WTC11 (cell line): ENCODE results near the gene LRMDA. TPM values are rescaled to one million over a fixed set of nuclear protein-coding genes. Genes with fewer than 3 reads are reported as not detected.
A peak's percentile ranks its signal among the peaks of the same experiment; 100 is the strongest.

ENCODE experiments used
- ATAC-seq: fragments of 200-7000 bp; cut with Tn5 transposase; 2 replicates; pipeline ENCODE4 v1.10.0; 2021; ENCODE audit warnings: mild to moderate bottlenecking, moderate library complexity
- CTCF ChIA-PET: fragments of 300-600 bp; sonication (Branson Sonifier 250); formaldehyde crosslinking; loops from one replicate; lab custom pipeline; 2021; ENCODE audit warnings: antibody characterized with exemption; lab: Charles Lee
- POLR2A ChIA-PET: fragments of 350-600 bp; sonication (Branson Sonifier 250); formaldehyde crosslinking; loops from one replicate; lab custom pipeline; 2021; ENCODE audit warnings: antibody characterized with exemption; lab: Charles Lee
- DNase-seq: peaks from one replicate; pipeline ENCODE4 v3.0.0; 2021; ENCODE audit warnings: low spot score
- H3K27ac Mint-ChIP-seq: 2 replicates; pipeline ENCODE4 v1.8.0; 2021; ENCODE audit warnings: mixed read lengths
- H3K27me3 Mint-ChIP-seq: 2 replicates; pipeline ENCODE4 v1.8.0; 2021; ENCODE audit warnings: low read depth, mild to moderate bottlenecking, moderate library complexity, mixed read lengths
- H3K36me3 Mint-ChIP-seq: 2 replicates; pipeline ENCODE4 v1.8.0; 2021; ENCODE audit warnings: mixed read lengths
- H3K4me1 Mint-ChIP-seq: 2 replicates; pipeline ENCODE4 v1.8.0; 2022; ENCODE audit warnings: mixed read lengths
- H3K4me3 Mint-ChIP-seq: 2 replicates; pipeline ENCODE4 v1.8.0; 2021; ENCODE audit warnings: mild to moderate bottlenecking, moderate library complexity, mixed read lengths
- H3K9me3 Mint-ChIP-seq: 2 replicates; pipeline ENCODE4 v1.8.0; 2021; ENCODE audit warnings: mixed read lengths
- AR ChIP-seq: fragments of 250-450 bp; sonication (Bioruptor Pico); IDR thresholded peaks from 2 replicates; pipeline ENCODE4 v1.9.0; 2021; ENCODE audit warnings: mild to moderate bottlenecking
- CDX4 ChIP-seq: fragments of 250-450 bp; sonication (Bioruptor Pico); IDR thresholded peaks from 2 replicates; pipeline ENCODE4 v1.9.0; 2021; ENCODE audit warnings: moderate library complexity, mild to moderate bottlenecking, inconsistent platforms, borderline replicate concordance
- E2F1 ChIP-seq: sonication (generic); formaldehyde crosslinking; IDR thresholded peaks from 2 replicates; pipeline ENCODE4 v1.8.0; 2022; ENCODE audit warnings: mild to moderate bottlenecking, missing genetic modification reagents
- ESRRA ChIP-seq: sonication (generic); formaldehyde crosslinking; IDR thresholded peaks from 2 replicates; pipeline ENCODE4 v1.8.1; 2022; ENCODE audit warnings: mild to moderate bottlenecking, missing genetic modification reagents, borderline replicate concordance
- GABPB1 ChIP-seq: sonication (generic); formaldehyde crosslinking; IDR thresholded peaks from 2 replicates; pipeline ENCODE4 v1.8.1; 2023; ENCODE audit warnings: mild to moderate bottlenecking, missing genetic modification reagents
- GRHL2 ChIP-seq: fragments of 250-450 bp; sonication (Bioruptor Pico); IDR thresholded peaks from 2 replicates; pipeline ENCODE4 v1.8.0; 2022; ENCODE audit warnings: mild to moderate bottlenecking, moderate library complexity; ENCODE audit not compliant: insufficient replicate concordance, severe bottlenecking
- MYBL2 ChIP-seq: sonication (generic); formaldehyde crosslinking; IDR thresholded peaks from 2 replicates; pipeline ENCODE4 v1.8.1; 2023; ENCODE audit warnings: mild to moderate bottlenecking, moderate library complexity, missing genetic modification reagents
- NFYB ChIP-seq: sonication (generic); formaldehyde crosslinking; conservative IDR thresholded peaks from 2 replicates; pipeline ENCODE4 v1.8.0; 2022; ENCODE audit warnings: low read depth, missing genetic modification reagents
- RELA ChIP-seq: sonication (generic); formaldehyde crosslinking; IDR thresholded peaks from 2 replicates; pipeline ENCODE4 v1.8.1; 2022; ENCODE audit warnings: missing genetic modification reagents, mild to moderate bottlenecking, borderline replicate concordance
- SP1 ChIP-seq: sonication (generic); formaldehyde crosslinking; conservative IDR thresholded peaks from 2 replicates; pipeline ENCODE4 v1.8.1; 2022; ENCODE audit warnings: missing genetic modification reagents
- total RNA-seq: library from RNA; stranded (reverse); gene quantifications from 3 replicates; pipeline ENCODE4 v1.2.3, GENCODE V29; 2021
- TF ChIP-seq, protein P1 (sequence below): sonication (generic); formaldehyde crosslinking; IDR thresholded peaks from 2 replicates; pipeline ENCODE4 v1.8.0; 2022; ENCODE audit warnings: mild to moderate bottlenecking, missing genetic modification reagents
- TF ChIP-seq, protein P2 (sequence below): fragments of 250-450 bp; sonication (Bioruptor Pico); IDR thresholded peaks from 2 replicates; pipeline ENCODE4 v1.9.0; 2021; ENCODE audit warnings: mild to moderate bottlenecking, borderline replicate concordance
- TF ChIP-seq, protein P3 (sequence below): sonication (generic); formaldehyde crosslinking; IDR thresholded peaks from 2 replicates; pipeline ENCODE4 v1.8.1; 2023; ENCODE audit warnings: mild to moderate bottlenecking, missing genetic modification reagents

LRMDA gene
- total RNA-seq, 1 experiment from 2014 or later: 0.92 TPM

GRCh38 chr10:75754096-75754831 is 322.8 kb downstream of the LRMDA start:
- no peak for ATAC-seq
- Mint-ChIP-seq H3K4me3 (no peak overlapping the region), H3K36me3 (peaks cover 10% of the 10 kb centered on the region), H3K9me3 (peaks cover 9% of the 10 kb centered on the region), H3K27ac (no peak overlapping the region), H3K4me1 (peaks cover 8% of the 10 kb centered on the region), H3K27me3 (no peaks in the 10 kb centered on the region)
- TF ChIP-seq E2F1 (CRISPR knock-in tag) (no peak), NFYB (CRISPR knock-in tag) (no peak), AR (no peak), MYBL2 (CRISPR knock-in tag) (no peak), ESRRA (no peak), GRHL2 (no peak), SP1 (no peak), CDX4 (CRISPR knock-in tag) (no peak)
- TF ChIP-seq, protein P1, sequence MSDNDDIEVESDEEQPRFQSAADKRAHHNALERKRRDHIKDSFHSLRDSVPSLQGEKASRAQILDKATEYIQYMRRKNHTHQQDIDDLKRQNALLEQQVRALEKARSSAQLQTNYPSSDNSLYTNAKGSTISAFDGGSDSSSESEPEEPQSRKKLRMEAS (CRISPR knock-in tag): no peak
- CTCF ChIA-PET: no interaction called here
- POLR2A ChIA-PET: no interaction called here
- DNase-seq: no peak

DNA sequence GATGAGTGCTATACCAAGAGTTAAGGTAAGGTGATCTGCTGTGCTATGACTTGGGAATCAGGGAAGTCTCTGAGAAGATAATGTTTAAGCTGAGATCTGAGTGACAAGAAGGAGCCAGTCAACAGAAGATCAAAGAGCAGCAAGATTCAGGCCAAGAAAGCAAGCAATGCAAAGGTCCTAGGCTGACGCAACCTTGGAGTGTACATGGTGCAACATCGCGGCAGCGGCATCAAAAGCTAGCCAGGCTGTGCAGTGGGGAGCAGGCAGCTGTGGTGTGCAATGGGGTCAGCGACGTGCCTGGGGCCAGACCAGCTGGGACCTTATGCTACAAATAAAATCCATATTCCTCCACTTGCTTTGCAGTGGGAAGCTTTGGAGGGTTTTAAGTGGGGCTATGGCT is 324.1 kb downstream of the LRMDA start:
- POLR2A ChIA-PET: no interaction called here
- Mint-ChIP-seq H3K36me3 (peaks cover 4% of the 10 kb centered on the region), H3K4me3 (no peak overlapping the region)

More for the DNA sequence above, 324.1 kb downstream of the LRMDA start:
- Mint-ChIP-seq H3K27ac (no peak overlapping the region), H3K27me3 (no peaks in the 10 kb centered on the region), H3K9me3 (peaks cover 5% of the 10 kb centered on the region), H3K4me1 (peaks cover 8% of the 10 kb centered on the region)
- CTCF ChIA-PET: no interaction called here
- TF ChIP-seq, protein P2, sequence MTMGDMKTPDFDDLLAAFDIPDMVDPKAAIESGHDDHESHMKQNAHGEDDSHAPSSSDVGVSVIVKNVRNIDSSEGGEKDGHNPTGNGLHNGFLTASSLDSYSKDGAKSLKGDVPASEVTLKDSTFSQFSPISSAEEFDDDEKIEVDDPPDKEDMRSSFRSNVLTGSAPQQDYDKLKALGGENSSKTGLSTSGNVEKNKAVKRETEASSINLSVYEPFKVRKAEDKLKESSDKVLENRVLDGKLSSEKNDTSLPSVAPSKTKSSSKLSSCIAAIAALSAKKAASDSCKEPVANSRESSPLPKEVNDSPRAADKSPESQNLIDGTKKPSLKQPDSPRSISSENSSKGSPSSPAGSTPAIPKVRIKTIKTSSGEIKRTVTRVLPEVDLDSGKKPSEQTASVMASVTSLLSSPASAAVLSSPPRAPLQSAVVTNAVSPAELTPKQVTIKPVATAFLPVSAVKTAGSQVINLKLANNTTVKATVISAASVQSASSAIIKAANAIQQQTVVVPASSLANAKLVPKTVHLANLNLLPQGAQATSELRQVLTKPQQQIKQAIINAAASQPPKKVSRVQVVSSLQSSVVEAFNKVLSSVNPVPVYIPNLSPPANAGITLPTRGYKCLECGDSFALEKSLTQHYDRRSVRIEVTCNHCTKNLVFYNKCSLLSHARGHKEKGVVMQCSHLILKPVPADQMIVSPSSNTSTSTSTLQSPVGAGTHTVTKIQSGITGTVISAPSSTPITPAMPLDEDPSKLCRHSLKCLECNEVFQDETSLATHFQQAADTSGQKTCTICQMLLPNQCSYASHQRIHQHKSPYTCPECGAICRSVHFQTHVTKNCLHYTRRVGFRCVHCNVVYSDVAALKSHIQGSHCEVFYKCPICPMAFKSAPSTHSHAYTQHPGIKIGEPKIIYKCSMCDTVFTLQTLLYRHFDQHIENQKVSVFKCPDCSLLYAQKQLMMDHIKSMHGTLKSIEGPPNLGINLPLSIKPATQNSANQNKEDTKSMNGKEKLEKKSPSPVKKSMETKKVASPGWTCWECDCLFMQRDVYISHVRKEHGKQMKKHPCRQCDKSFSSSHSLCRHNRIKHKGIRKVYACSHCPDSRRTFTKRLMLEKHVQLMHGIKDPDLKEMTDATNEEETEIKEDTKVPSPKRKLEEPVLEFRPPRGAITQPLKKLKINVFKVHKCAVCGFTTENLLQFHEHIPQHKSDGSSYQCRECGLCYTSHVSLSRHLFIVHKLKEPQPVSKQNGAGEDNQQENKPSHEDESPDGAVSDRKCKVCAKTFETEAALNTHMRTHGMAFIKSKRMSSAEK (CRISPR knock-in tag): no peak
- no peak for TF ChIP-seq RELA
- TF ChIP-seq, protein P3, sequence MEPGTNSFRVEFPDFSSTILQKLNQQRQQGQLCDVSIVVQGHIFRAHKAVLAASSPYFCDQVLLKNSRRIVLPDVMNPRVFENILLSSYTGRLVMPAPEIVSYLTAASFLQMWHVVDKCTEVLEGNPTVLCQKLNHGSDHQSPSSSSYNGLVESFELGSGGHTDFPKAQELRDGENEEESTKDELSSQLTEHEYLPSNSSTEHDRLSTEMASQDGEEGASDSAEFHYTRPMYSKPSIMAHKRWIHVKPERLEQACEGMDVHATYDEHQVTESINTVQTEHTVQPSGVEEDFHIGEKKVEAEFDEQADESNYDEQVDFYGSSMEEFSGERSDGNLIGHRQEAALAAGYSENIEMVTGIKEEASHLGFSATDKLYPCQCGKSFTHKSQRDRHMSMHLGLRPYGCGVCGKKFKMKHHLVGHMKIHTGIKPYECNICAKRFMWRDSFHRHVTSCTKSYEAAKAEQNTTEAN (CRISPR knock-in tag): no peak
- TF ChIP-seq GABPB1 (CRISPR knock-in tag): peak; percentile 100
- ATAC-seq (no peak), DNase-seq (no peak)
